ENCODE results near the gene OR3A2.
"Not testable (repeated sequence)": the region's sequence is repeated elsewhere in the genome, so short reads cannot be mapped to it uniquely, and the experiment has no call there.

Gene OR3A2

GRCh38 chr17:3293548-3293947 is 92.6 kb downstream of the OR3A2 start:
- DNase-seq (ENCODE audit: low read depth in 2 of 2): not testable (repeated sequence)

- DNase-seq (ENCODE audit: low read depth in 2 of 2): no peak
These were observed 103.2 kb downstream of the OR3A2 start for GRCh38 chr17:3282901-3283300.

GRCh38 chr17:3276126-3276525 is 110.0 kb downstream of the OR3A2 start:
- no peak for DNase-seq (ENCODE audit: low read depth in 2 of 2)

GRCh38 chr17:3271072-3271848 is 114.8 kb downstream of the OR3A2 start:
- no peak for DNase-seq (ENCODE audit: low read depth in 2 of 2)

- no peak for DNase-seq (ENCODE audit: low read depth in 2 of 2)
These were observed 125.5 kb downstream of the OR3A2 start for GRCh38 chr17:3260600-3260999.

- no peak for DNase-seq (ENCODE audit: low read depth in 2 of 2)
These were observed 125.9 kb downstream of the OR3A2 start for GRCh38 chr17:3260163-3260562.

- no peak for DNase-seq (ENCODE audit: low read depth in 2 of 2)
These were observed 129.5 kb downstream of the OR3A2 start for GRCh38 chr17:3256575-3256974.

GRCh38 chr17:3249013-3249412 is 137.1 kb downstream of the OR3A2 start:
- not testable (repeated sequence) for DNase-seq (ENCODE audit: low read depth in 2 of 2)

GRCh38 chr17:3244841-3245240 is 141.3 kb downstream of the OR3A2 start:
- DNase-seq (ENCODE audit: low read depth in 2 of 2): not testable (repeated sequence)

GRCh38 chr17:3241044-3241443 is 145.1 kb downstream of the OR3A2 start:
- DNase-seq (ENCODE audit: low read depth in 2 of 2): not testable (repeated sequence)

- not testable (repeated sequence) for DNase-seq (ENCODE audit: low read depth in 2 of 2)
These were observed 147.4 kb downstream of the OR3A2 start for GRCh38 chr17:3238685-3239084.

- DNase-seq (ENCODE audit: low read depth in 2 of 2): not testable (repeated sequence)
These were observed 153.8 kb downstream of the OR3A2 start for GRCh38 chr17:3232300-3232699.

All from stimulated activated CD8-positive, alpha-beta memory T cell treated with anti-CD3 and anti-CD28 coated beads, Interleukin-7, amount 100 ng/mL, for 4 hours (primary cell).